GM21529 (cell line): Measurements from ENCODE around the gene STK40.

Experiments used
- ATAC-seq: cut with Tn5 transposase; IDR thresholded peaks from one replicate; pipeline ENCODE4 v1.9.1; 2021; ENCODE audit not compliant: unreplicated experiment

Gene STK40

DNA sequence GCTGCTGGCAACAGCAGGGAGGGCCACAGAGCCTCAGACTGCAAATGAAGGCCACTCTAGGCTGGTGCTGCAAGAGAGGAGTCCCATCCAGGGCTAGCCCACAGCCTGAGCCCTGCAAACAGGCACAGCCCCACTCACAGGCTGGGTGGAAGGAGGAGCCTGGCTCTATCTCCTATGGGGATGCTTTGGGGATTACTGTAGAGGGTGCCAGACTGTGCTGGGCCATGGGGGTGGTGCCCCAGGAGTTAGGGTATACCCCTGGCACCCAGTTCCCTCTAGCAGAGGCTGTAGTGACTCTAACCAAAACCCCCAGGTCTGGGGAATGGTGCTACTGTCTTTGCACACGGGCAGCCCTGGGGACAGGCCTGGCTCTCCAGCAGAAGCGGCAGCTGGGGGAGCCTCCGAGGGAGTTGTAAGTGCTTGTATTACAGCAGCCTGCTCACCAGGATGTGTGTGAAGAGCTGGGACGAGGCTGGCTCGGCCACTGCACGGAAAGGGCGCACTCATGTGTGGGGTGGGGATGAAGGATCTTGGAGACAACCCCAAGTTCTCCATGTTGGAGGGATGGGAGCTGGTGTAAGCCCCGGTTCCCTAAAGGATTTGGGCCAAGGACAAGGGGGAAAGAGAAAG is 38.9 kb downstream of the STK40 start:
- no peak for ATAC-seq

DNA sequence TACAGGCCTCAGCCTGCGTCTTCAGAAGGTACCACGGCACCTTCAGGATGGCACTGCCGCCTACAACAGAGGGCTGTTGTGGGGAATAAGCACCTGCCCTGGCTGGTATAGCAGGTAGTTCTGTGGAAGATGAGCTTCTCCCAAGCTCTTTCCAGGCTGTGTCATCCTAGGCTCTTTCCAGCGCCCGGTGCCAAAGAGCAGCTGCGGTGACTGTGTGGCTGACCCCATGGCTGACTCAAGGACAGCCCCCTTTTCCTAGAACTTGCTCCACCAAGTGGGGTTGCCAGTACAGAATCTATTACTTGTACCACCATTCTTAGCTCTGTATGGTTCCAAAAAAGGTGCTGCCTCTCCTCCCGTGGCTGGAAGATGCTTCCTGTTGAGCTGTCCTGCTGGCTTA is 40.4 kb downstream of the STK40 start:
- no peak for ATAC-seq

DNA sequence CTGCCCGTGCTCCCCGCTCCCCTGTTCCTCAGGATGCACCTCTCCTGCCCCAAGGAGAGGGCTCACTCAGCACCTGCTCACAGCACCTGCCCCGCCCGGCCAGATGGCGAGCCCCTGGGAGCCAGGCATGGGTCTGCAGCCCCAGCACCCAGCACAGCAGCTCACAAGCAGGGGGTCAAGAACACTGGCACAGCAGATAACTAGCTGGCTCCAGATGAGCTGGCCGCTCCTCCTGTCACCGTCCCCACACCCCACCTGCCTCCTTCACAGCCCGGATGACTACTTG is 41.4 kb downstream of the STK40 start:
- ATAC-seq = no peak

DNA sequence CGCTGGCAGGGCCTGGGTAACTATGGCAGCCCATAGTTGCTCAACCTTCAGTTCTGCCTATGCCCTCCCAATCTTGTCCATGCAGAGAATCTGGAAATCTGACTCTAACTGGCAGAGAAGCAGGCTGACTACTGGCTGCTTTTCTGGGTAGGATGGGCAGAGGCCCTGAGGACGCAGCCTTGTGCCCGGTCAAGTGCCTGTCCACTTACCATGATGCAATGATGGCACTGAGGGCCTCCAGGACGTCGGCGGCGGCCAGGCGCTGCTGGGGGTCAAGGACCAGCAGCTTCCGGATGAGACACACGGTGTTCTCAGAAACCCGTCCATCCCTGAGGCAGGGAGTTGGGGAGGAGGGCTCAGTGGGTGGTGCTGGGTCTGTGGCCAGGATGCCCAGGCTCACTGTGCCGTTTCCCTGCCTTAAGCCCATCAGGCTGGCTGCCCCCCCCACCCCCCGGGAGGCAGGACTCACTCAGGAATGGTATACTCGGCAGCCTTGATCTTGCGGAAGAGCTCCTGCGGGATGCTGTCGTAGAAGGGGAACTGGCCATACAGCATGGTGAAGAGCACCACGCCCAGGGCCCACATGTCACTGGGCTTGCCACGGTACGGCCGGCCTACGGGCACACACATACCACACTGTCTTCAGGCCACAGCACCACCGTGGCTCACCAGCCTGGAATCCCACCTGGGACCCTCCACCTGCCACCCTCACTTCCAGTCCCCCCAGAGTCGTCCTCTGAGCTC is 41.9 kb downstream of the STK40 start:
- ATAC-seq = no peak

DNA sequence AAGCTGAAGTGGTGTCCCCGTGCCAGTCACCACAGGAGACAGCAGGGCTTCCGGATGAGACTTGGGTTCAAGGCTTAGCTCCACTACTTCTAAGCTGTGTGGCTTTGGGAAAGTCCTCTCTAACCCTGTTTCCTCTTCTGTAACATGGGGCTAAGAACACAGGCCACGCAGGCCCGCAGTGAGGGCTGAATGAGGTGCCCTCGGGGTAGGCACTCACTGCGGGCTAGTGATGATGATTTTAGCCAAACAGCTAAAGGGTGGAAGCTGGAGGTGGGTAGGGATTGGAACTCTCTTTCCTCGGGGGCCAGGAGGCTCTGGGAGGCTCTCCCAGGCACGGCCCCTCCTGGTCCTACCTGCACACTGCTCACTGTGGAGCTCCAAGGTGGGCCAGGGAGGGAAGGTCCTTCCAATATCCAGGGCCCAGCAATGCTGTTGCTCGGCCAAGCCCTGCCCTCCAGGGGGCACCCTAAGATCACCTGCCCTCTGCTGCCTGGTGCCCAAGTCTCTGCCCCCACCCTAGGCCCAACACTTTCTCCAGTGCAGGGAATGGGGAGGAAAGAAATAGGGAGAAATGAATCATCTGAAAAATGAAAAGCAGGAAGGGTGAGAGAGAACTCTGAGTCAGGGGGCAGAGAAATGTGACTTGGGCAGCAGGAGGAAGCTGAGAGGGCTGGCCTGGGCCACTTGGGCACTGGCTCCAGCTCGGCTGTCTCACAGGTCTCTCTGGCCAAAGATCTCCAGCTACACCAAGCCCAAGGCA is 43.1 kb downstream of the STK40 start:
- ATAC-seq = no peak

DNA sequence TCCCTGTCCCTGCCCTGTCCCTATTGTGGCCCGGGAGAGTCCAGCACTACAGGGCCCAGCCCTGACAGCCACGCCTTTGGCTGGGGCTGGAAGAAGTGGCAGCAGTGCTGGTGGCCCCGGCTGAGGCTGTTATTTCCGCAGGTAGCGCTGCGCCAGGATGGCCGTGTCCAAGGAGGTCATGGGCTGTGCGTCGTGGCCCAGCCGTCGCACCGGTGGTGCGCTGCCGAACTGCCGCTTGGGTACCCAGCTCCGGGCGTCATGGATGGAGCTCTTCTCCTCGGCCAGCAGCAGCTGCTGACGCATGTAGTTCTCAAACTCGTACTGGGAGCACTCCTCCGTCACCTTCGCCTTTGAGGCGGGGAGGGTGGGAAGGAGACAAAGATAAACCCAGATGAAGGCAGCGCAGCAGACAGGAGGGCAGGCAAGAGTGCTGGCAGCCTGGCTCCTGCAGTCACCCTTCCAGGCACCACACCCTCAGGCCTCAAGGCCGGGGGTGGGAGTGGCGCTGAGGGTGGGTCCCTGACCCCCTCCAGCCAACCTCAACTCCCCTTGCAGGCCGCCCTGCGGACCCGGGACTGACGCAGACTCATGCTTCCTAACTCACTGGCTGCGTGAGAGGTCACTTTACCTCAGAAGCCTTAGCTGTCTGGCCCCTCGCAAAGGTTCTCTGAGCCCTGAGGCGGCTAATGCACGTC is 44.0 kb downstream of the STK40 start:
- no peak for ATAC-seq

DNA sequence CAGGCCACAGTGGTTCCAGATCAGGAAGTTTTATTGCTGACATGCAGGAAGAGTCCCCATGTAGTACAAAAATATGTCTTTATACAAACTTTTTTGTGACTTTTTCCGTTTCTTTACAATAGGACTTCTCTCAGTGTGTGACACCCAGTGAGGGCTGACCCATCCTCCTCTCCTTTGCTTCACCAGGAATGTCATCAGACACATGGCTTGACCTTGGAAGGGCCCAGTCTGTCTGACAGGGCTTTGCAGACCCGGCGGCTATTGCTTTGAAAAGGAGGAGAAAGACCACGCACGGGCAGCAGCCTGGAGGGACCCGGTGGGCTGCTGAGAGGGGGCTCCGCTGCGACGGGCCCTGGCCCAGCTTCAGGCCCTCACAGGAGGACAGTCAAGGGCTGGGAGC is 46.1 kb downstream of the STK40 start:
- no peak for ATAC-seq

DNA sequence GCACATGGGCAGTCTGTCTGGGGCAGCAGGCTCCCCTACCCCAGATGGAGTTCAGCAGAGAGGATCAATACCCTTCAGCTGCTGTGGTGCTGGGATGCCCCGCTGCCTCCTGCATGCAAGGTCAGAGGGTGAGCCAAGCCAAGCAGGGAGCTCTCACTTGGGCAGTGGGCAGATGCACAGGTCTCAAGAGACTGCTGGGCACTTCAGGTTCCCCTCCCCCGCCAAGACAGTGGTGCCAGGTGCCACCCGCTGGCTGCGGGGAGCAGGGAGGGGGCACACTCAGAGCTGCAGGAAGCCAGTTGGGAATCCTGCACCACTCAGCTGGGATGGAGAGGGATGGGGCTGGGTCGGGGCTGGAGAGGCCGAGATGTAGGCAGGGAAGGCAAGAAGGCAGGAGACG is 46.5 kb downstream of the STK40 start:
- no peak for ATAC-seq

DNA sequence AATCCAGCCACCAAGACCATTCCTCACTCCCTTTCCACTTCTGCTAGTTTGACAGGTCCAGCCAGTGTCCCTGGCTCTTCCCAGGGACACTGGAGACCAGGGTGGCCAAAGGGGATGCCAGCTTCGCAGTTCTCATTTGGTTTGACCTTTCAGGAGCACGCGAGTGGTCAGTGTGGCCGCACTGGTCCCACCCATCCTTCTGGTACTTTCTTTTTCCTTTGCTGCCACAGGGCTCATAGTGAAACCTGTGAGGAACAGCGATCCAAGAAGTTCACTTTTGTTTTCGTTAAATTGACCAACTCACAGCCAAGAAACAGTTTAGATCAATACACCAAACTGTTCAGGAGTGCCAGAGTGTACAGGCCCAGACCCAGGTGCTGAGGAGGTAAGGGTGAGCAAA is 47.9 kb downstream of the STK40 start:
- ATAC-seq = no peak

DNA sequence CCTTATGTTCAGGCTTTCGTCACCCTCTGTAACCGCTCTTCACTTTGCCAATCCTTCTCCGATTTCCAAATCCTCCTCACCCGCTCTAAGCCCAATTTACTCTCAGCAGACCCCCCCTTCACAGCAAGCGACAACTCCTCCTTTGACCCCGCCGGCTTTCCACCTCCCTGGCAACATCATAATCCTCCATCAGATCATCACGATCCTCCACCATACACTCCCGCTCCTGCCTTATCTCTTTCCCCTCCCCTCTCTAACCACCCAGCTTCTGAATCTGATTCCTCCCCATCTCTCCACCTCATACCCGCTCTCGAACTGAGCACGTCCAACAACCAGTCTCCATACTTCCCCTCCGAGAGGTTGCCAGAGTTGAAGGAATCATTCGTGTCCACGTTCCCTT is 54.8 kb downstream of the STK40 start:
- ATAC-seq = no peak

DNA sequence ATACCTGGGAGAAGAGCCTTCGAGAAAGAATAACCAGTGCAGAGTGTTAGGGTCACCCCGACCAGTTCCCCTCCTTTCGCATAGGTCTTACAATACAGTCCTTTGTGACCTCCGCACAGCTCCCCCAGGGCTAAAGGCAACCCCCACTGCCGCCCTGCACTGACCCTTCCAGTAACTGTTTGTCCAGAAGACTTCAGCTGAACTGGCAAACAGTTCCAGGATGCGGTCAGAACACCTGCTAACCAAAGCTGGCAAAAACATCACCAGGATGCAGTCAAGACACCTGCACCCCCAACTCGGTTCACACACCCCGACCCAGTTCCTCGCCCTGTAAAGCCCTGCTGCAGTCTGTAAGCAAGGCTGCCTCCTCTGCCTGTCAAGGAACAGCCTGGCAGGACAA is 55.9 kb downstream of the STK40 start:
- no peak for ATAC-seq

DNA sequence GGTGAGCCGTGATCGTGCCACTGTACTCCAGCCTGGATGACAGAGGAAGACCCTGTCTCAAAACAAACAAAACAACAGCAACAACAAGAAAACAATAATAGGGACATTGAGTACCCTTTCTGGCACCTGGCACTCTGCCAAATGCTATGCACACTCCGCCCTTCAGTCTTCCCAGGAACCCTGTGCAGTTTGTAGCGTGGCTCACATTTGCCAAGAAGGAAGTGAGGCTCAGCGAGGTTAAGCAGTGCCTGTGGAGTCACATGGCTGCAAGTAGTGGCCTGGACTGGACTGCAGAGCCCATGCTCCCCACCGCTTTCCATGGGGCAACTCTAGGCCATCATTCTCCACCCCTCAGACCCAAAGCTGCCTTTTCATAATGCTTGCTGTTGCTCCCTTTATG is 57.0 kb downstream of the STK40 start:
- ATAC-seq = no peak

DNA sequence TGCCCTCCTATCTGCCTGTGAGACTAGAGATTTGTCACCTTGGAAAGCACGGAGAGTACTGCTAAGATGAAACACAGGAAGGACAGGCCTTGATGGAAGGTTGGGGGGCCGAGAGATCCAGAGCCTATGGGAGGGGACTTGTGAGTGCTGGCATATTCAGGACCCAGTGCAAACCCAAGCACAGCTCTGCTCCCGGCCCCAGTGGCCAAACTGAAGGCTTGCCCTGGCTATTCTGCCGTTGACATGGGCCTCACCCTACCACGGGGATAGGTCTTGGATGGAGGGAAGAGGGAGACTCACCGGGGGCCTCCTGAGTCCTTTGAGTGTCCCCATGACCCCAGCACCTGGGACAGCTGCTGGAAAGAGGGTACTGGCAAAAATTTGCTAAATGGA is 57.6 kb downstream of the STK40 start:
- ATAC-seq = no peak

DNA sequence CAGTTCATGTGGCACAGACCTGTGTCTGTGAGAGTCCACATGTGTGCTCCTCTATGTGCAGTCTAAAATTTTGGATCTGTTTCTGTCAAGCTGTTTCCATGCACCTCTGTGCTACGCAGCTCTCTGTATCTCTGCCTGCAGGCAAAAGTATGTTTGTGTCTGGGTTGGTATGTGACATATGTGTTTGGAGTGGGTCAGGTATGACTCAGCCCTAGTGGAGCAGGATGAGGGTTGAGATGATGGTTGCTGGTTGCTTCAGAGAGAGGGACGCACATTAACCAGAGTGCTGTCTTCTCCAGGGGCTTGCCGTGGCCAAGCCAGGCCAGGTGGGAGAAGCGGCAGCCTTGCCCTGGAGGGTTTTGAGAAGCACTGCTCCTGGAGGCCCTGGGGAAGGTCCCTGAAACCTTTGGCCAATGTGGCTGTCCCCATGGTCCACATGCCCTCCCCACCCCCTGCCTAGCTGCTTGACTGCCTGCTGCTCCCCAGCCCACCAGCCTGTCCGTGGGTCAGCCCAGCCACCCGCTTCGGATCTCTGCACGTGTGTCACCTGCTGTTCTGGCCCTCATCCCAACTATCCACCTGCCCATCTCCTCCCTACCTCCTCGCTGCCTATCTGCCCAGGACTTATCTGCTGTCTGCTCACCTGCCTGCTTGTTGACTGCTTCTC is 58.2 kb downstream of the STK40 start:
- no peak for ATAC-seq

DNA sequence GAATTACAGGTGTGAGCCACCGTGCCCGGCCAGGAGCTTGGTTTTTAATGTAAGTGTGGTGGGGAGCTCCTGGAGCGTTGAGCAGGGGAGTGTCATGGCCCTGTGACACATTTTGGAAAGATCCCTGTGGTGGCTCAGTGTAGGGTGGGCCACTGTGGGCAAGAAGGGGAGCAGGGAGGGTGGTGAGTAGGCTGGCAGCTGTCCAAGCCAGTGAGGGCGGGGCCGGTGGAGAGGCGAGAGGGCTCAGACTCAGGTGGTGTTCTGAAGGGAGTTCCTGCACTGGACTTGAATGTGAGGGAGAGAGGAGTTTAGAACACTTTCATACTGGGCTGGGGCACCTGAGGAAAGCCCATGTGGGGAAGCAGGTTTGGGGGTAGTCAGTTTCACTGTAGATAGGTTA is 59.2 kb downstream of the STK40 start:
- no peak for ATAC-seq

DNA sequence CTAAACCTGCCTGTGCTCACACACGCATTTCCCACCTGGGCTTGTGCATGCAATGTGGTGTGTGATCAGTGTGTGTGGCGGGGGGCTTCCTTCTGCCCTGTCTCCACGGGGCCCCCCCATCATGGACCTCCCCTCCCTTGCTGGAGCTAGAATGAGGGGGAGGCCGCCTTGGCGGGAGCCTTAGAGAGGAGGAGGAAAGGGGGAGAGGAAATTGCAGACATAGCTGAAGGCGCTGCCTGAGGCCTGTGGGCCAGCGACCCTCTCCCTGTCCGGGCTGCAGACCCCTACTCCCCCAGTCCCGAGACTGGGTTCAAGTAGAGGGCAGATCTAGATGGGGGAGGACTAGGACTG is 61.4 kb downstream of the STK40 start:
- no peak for ATAC-seq

DNA sequence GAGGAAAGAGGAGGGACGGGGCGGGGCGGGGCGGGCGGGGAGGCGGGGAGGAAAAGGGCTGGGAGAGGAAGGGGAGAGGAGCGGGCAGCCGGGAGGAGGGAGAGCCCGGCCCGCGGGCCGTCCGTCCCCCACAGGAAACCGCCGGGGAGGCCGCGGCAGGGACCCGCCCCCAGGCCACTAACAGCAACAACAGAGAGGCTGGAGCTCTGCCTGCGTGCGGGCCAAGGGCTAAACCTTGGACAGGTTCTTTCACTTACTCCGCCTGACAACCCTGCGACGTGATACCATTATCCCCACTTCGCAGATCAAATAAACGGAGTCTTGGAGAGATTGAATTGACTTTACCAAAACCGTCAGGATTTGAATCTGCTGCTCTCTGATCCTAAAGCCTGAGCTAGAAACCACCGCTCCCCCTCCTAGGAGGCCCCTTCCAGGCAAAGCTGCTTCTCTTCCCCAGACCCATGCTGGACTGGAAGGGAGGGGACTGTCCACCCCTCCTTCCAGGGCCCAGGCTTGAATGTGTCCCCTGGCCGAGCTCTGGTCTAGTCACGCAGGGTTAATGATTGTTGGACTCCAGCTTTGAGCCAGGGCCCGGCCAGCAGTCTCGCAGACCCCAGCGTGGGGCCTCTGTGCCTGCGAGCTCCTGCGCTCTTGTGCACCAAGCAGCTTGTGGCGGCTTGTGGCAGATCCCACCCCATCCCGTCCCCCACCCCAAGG is 61.9 kb downstream of the STK40 start, which contains the start of gene EVA1B:
EVA1B (minus strand) TSS at position 10 of the 717 bp plus-strand sequence. CDS start 608 bp downstream, outside the sequence.
- ATAC-seq = peak; percentile 41

DNA sequence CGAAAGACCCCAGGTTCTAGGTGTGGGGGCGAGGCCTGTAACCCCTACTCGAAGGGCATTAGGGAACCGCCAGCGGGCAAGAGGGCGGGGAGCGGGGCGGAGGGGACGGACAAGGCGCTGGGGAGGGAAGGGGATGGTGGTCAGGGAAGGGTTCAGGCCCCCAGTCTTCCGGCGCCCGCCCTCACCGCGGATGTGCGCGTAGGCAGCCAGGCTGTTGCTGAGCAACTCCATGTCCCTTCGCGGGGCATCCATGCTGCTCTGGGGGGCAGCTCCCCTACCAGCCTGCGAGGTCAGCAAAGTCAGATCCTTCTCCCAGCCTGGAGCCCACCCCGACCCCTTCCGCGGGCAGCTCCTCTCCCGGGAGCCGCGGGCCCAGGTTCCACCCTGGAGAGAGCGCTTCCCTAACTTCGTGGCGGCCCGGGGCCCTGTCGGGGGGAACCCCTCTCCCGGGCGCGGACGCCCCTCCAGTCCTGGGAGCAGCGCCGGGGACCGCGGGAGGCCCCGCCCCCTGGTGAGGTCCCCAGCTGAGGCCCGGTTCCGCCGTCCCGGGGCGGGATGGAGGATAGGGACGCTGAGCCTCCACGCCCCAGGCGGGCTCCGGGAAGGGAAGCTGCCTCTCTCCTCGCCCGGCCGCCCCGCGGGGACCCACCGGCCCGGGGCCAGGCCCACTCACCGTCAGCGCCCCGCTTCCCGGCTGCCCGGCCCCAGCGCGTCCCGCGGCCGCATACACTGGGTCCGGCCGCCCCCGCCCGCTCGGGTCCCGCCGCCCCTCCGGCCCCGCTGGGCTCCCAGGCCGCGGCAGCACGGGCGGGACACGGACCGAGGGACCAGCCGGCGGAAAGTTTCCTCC is 62.7 kb downstream of the STK40 start:
- peak; percentile 35 for ATAC-seq

DNA sequence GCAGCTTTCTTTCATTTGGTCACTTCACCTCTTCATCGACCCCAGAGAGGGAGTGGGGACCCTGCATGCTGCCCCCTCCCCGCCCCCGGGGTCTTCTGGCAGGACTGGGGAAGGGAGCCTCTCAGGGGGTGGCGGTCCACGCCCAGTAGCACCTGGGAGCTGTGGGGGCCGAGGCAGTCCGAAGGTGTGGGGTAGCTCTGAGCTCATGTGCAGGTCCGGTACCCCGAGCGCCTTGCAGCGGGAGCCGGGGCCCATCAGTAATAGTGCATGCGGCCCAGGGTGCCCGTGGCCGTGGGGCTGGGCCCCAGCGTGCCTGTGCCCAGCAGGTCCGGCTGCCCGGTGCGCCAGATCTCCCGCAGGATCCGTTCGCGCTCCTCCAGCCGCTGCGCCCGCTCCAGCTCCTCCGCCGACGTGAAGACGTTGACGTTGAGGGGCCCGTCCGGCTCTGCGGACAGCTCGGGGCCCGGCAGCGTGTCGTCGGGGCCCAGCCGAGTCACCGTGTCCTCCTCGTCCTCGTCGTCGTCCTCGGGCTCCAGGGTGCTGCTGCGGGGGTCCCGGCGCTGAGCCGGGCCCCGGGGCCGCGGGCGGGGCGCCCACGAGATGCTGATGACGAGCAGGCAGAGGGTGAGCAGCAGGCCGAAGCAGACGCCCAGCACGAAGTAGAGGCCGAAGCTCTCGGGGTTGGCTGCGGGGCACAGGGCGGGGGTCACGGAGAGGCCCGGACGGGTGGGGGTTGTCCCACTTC is 63.5 kb downstream of the STK40 start:
- ATAC-seq = no peak
